GM19324 (cell line): Measurements from ENCODE around the gene ASIC1.

Experiments
- ATAC-seq: cut with Tn5 transposase; IDR thresholded peaks from one replicate; pipeline ENCODE4 v1.9.1; 2021; ENCODE audit warnings: mild to moderate bottlenecking, moderate library complexity; ENCODE audit not compliant: unreplicated experiment, low FRiP score

Gene ASIC1

GRCh38 chr12:50039151-50039835 lies 18.1 kb upstream of the ASIC1 start:
- ATAC-seq = no peak

- ATAC-seq = no peak
These were observed 16.7 kb upstream of the ASIC1 start for GRCh38 chr12:50040657-50041056.

- no peak for ATAC-seq
These were observed 16.1 kb upstream of the ASIC1 start for GRCh38 chr12:50041062-50041860.

- ATAC-seq = no peak
These were observed 15.4 kb upstream of the ASIC1 start for GRCh38 chr12:50041962-50042361.

- no peak for ATAC-seq
These were observed 14.7 kb upstream of the ASIC1 start for GRCh38 chr12:50042693-50043092.

- no peak for ATAC-seq
These were observed 14.1 kb upstream of the ASIC1 start for GRCh38 chr12:50043308-50043707.

GRCh38 chr12:50043854-50044253 lies 13.5 kb upstream of the ASIC1 start:
- ATAC-seq = no peak

GRCh38 chr12:50047693-50048250 lies 9.6 kb upstream of the ASIC1 start:
- ATAC-seq = no peak

- ATAC-seq = no peak
These were observed 7.9 kb upstream of the ASIC1 start for GRCh38 chr12:50049254-50050118.

- ATAC-seq = no peak
These were observed 7.3 kb upstream of the ASIC1 start for GRCh38 chr12:50050119-50050385.

- no peak for ATAC-seq
These were observed 6.8 kb upstream of the ASIC1 start for GRCh38 chr12:50050410-50051098.

- ATAC-seq = no peak
These were observed 6.1 kb upstream of the ASIC1 start for GRCh38 chr12:50051101-50051806.

- ATAC-seq = no peak
These were observed 4.9 kb upstream of the ASIC1 start for GRCh38 chr12:50052544-50052943.

GRCh38 chr12:50052964-50053363 lies 4.4 kb upstream of the ASIC1 start:
- no peak for ATAC-seq

- no peak for ATAC-seq
These were observed 3.8 kb upstream of the ASIC1 start for GRCh38 chr12:50053583-50053982.

- no peak for ATAC-seq
These were observed 1.4 kb upstream of the ASIC1 start for GRCh38 chr12:50055831-50056638.

- ATAC-seq = no peak
These were observed 788 bp upstream of the ASIC1 start for GRCh38 chr12:50056639-50056976.

GRCh38 chr12:50057896-50058670 lies 687 bp downstream of the ASIC1 start:
- no peak for ATAC-seq
